ENCODE measurements around the gene TUBB4B.

- TF ChIP-seq CTCF (IDR thresholded peaks at IDR 0.05), result no peak
- no peak for TF ChIP-seq POLR2A (IDR thresholded peaks at IDR 0.05)
Observed at GRCh38 chr9:137214620-137215019, 26.5 kb upstream of the TUBB4B start.

All from lower leg skin (tissue), 3 donors.